ENCODE data around the gene IL17RE. TPM values are rescaled to one million over a fixed set of nuclear protein-coding genes. Genes with fewer than 3 reads are reported as not detected.

The IL17RE gene
- total and polyA plus RNA-seq, 9 of the 15 experiments (the other 6 are each of a cell fraction or from before 2014, with no cell fraction given) = 0.32 to 1.9 (median 0.51) TPM; not detected in 4

- TF ChIP-seq CCAR2 (IDR thresholded peaks at IDR 0.05; ENCODE audit: low read depth, low read length) (no peak), ATF3 (IDR thresholded peaks at IDR 0.05) (no peak), ATF3 (CRISPR knock-in tag; conservative IDR thresholded peaks at IDR 0.05) (no peak), E2F8 (IDR thresholded peaks at IDR 0.05; ENCODE audit: low read depth, partially characterized antibody) (peak; percentile 35), KDM1A (IDR thresholded peaks at IDR 0.05) (no peak), SOX6 (IDR thresholded peaks at IDR 0.05) (peak; percentile 66), POLR2AphosphoS5 (IDR thresholded peaks at IDR 0.05; ENCODE audit: control insufficient read depth, insufficient read depth, low read depth, low read length) (peak; percentile 65; the same call in 1 of the 2 replicates), THAP7 (CRISPR knock-in tag; IDR thresholded peaks at IDR 0.05) (no peak), RFX1 (IDR thresholded peaks at IDR 0.05) (no peak), ZFP36 (IDR thresholded peaks at IDR 0.05; ENCODE audit: low read depth, low read length, partially characterized antibody) (peak; percentile 56), CC2D1A (IDR thresholded peaks at IDR 0.05) (peak; percentile 57; the same call in 1 of the 2 replicates), NELFE (IDR thresholded peaks at IDR 0.05; ENCODE audit: insufficient read depth, insufficient read length) (no peak), POLR3A (IDR thresholded peaks at IDR 0.05; ENCODE audit: borderline replicate concordance, extremely low read depth, insufficient read depth, insufficient read length) (no peak), GTF2E2 (tag; IDR thresholded peaks at IDR 0.05) (no peak), MTA2 (IDR thresholded peaks at IDR 0.05; ENCODE audit: low read depth) (0 out of 2 replicates have a peak, but pooled peaks have one; percentile 13), ASH1L (IDR thresholded peaks at IDR 0.05; ENCODE audit: borderline replicate concordance, low read depth, partially characterized antibody) (no peak), CHCHD3 (CRISPR knock-in tag; IDR thresholded peaks at IDR 0.05) (no peak), ZNF175 (CRISPR knock-in tag; IDR thresholded peaks at IDR 0.05; ENCODE audit: low read depth) (no peak), ZNF764 (CRISPR knock-in tag; IDR thresholded peaks at IDR 0.05; ENCODE audit: low read depth) (peak; percentile 47; the same call in 1 of the 2 replicates), HMBOX1 (IDR thresholded peaks at IDR 0.05) (no peak), ZNF324 (CRISPR knock-in tag; IDR thresholded peaks at IDR 0.05) (no peak)
- TF ChIP-seq, protein P1, sequence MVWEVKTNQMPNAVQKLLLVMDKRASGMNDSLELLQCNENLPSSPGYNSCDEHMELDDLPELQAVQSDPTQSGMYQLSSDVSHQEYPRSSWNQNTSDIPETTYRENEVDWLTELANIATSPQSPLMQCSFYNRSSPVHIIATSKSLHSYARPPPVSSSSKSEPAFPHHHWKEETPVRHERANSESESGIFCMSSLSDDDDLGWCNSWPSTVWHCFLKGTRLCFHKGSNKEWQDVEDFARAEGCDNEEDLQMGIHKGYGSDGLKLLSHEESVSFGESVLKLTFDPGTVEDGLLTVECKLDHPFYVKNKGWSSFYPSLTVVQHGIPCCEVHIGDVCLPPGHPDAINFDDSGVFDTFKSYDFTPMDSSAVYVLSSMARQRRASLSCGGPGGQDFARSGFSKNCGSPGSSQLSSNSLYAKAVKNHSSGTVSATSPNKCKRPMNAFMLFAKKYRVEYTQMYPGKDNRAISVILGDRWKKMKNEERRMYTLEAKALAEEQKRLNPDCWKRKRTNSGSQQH (CRISPR knock-in tag; IDR thresholded peaks at IDR 0.05) = no peak
Observed at GRCh38 chr3:9862391-9863057, 40.1 kb upstream of the IL17RE start (continued).

Measured in K562 (cell line).